GM19324 (cell line): ENCODE data around the gene OR6B3.

Source experiments
- ATAC-seq: cut with Tn5 transposase; IDR thresholded peaks from one replicate; pipeline ENCODE4 v1.9.1; 2021; ENCODE audit warnings: mild to moderate bottlenecking, moderate library complexity; ENCODE audit not compliant: unreplicated experiment, low FRiP score

The OR6B3 gene

DNA sequence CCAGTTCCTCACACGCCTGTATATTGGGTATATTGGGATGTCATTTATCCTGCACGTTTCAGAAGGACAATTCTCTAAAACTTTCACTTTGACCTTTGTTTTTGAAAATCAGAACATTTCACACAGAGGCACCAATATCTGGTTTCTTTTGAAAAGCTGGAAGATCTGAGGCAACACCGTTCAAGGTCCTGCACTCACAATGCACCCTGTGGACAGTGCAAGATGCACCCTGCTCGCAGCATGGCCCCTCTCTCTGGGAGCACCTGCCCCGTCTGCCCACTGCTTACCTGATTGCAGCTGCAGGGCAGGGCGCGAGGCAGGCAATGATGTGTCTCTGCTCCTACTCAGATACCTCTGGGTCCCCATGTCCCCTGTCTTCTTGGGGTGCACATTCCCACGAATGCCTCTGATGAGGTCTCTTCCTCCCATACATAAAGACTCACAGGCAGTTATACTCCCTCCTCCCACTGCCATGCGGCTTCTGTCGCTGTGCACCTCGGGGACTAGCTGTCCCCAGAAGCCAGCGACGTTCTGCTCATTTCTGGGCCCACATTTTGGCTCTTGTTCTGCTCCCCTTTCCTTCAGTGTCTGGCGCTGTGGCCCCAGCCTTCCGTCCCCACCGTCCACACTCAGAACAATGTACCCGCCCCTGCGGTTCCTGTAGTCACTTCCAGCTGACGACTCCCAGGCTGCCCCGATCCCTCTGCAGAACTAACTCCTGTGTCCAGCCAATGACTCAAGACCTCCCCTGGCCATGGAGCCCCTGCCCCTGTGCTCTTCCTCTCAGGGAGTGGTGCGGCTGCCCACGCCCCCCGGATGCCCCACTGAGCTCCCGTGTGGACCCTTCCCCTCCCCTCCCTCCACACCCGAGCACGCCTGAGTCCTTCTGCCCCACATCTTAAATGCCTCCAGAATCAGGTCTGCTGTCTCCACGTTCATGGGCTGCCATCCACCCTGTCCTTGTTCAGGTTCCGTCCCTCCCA lies at the start of gene OR6B3:
OR6B3 (minus strand) TSS at position 349 of the 983 bp plus-strand sequence.
- ATAC-seq: no peak

DNA sequence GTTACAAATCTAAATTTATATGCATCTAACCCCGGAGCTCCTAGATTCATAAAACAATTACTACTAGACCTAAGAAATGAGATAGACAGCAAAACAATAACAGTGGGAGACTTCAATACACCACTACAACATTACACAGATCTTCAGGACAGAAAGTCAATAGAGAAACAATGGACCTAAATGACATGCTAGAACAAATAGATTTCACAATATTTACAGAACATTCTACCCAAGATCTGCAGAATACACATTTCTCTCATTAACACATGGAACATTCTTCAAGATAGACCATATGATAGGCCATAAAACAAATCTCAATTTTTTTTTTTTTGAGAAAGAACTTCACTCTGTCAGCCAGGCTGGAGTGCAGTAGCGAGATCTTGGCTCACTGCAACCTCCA lies 45.0 kb upstream of the OR6B3 start:
- ATAC-seq: no peak

GRCh38 chr2:240095556-240096523 lies 42.5 kb upstream of the OR6B3 start:
- no peak for ATAC-seq

- no peak for ATAC-seq
These were observed 36.0 kb upstream of the OR6B3 start for GRCh38 chr2:240089306-240089705.

GRCh38 chr2:240086563-240086962 lies 33.2 kb upstream of the OR6B3 start:
- no peak for ATAC-seq

DNA sequence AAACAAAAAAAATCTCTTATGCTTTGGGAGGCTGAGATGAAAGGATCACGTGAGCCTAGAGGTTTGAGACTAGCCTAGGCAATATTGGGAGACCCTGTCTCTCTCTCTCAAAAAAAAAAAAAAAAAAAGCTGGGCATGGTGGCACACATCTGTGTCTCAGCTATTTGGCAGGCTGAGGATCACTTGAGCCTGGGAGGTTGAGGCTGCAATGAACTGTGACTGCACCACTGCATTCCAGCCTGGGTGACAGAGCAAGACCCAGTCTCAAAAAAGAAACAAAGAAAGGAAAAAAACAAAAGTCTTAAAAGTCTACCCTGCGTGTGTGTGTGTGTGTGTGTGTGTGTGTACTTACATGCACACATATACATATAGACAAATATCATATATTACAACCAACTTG lies 25.3 kb upstream of the OR6B3 start:
- ATAC-seq: no peak

- no peak for ATAC-seq
These were observed 24.1 kb upstream of the OR6B3 start for GRCh38 chr2:240077442-240077841.

- no peak for ATAC-seq
These were observed 21.2 kb upstream of the OR6B3 start for GRCh38 chr2:240074545-240074944.

DNA sequence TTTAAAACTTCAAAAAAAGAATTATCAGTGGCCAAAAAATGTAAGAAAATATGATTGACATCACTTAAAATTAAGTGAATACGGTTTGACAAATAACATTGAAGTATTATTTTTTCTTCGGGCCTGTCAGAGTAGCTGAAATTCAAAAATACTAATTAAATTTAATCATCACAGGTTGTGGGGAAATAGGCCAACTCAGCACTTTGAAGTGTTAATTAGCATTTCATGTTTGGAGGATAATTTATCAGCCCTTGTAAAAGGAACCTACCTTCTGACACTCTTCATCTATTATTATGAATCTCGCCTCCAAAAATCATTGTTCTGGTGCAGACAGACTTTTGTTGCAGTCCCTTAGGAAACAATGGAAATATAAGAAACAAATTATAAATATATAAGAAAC lies 17.6 kb upstream of the OR6B3 start:
- no peak for ATAC-seq

DNA sequence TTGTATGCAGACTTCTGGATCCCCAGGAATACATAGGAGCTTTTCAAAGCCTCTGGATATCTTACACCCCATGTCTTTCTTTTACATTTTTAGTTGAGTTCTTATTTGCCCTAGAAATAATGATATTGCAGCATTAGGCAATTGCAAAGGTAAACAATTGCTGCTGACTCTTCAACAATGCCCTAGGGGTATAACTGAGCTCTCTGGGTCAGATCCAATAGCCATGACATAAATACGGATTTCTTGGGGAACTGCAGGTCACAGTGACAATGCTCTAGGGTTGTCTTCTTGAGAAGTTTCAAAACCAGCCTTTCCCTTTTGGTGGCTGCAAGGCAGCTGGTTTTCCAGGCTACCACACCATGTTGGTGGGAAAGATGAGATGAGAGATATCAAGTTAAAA lies 16.5 kb upstream of the OR6B3 start:
- ATAC-seq: no peak

- ATAC-seq: no peak
These were observed 14.9 kb upstream of the OR6B3 start for GRCh38 chr2:240068193-240068592.

- ATAC-seq: no peak
These were observed 13.2 kb upstream of the OR6B3 start for GRCh38 chr2:240066489-240066888.

DNA sequence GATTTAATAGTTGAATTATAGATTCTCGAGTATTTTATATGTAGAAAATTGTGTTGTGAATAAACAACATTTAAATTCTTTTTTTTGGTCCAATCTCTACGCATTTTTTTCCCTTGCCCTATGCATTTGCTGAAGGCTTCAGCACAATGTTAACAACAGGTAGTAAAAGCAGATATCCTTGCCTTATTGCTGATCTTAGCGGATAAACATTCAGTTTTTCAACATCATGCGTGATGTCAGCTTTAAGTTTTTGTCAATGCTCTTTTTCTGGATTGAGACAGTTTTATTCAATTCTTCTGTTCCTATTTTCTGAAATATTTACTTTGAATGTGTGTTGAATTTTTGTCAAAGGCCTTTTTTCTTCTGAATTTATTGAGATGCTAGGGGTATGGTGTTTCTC lies 11.6 kb upstream of the OR6B3 start:
- no peak for ATAC-seq

GRCh38 chr2:240060977-240061591 lies 7.8 kb upstream of the OR6B3 start:
- no peak for ATAC-seq

DNA sequence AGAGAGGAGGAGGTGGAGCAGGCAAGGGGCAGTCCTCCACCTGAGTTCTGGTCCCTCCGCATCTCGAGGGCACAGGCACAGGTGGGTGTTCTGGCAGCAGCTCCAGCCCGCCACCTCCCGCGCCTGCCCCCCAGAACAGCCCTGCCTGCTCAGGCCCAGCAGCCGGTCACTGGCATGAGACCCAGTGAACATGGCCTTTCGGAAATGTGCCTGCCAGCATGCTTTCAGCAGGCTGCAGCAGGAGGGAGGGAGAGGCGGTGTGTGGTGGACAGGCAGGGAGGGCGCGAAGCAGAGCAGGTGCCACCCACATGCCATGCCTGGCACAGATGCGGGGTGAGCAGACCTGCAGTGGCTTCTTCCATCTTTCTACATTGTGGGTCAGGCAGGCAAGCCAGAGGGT lies 3.4 kb upstream of the OR6B3 start:
- ATAC-seq: no peak

- ATAC-seq: no peak
These were observed 2.0 kb upstream of the OR6B3 start for GRCh38 chr2:240055177-240055917.

DNA sequence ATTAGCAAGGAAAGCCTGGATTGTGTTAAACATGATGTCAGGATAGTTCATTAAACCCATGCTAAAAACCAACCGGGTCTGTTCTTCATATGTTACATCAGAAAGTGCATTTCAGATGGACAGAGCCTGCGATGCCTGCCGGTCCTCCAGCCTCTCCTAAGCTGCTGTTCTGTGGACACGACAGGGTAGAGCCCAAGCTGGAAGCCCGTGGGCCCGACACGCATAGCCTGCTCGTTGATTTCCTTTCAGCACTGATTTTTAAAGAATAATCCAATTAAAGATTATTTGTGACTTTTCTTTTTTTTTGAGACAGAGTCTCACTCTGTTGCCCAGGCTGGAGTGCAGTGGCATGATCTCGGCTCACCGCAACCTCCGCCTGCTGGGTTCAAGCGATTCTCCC lies 797 bp downstream of the OR6B3 start:
- ATAC-seq: no peak

- ATAC-seq: no peak
These were observed 1.6 kb downstream of the OR6B3 start for GRCh38 chr2:240051697-240052096.

DNA sequence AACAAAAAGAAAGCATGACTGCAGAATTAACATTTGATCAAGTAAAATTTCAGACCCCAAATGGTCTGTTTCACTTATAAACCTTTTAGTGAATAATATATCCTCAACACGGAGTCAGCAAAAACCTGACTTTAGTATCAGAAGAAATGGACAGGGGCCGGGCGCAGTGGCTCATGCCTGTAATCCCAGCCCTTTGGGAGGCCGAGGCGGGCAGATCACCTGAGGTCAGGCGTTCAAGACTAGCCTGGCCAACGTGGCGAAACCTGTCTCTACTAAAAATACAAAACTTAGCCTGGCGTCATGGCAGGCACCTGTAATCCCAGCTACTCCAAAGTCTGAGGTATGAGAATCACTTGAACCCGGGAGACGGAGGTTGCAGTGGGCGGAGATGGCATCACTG lies 3.0 kb downstream of the OR6B3 start:
- ATAC-seq: no peak

- ATAC-seq: no peak
These were observed 5.1 kb downstream of the OR6B3 start for GRCh38 chr2:240048237-240048636.
